NCI-H345 treated with DMSO at 0.1 percent for 48 hours (cell line): ENCODE data around the gene HOXB7.

Source experiments
- DNase-seq: peaks from one replicate; lab custom pipeline; 2025; ENCODE audit not compliant: unreplicated experiment; lab: John Stamatoyannopoulos, UW

HOXB7 gene

GRCh38 chr17:48610282-48611211, at the start of gene HOXB7:
HOXB7 (minus strand) TSS chr17:48611017; CDS start chr17:48610918, 99 bp downstream.
- peak; percentile 58 for DNase-seq

- DNase-seq: no peak
These were observed 45.1 kb upstream of the HOXB7 start for GRCh38 chr17:48655913-48656312.

GRCh38 chr17:48649741-48650140, 38.9 kb upstream of the HOXB7 start:
- no peak for DNase-seq

GRCh38 chr17:48647963-48648245, 37.1 kb upstream of the HOXB7 start:
- no peak for DNase-seq

GRCh38 chr17:48647103-48647962, 36.5 kb upstream of the HOXB7 start:
- peak; percentile 32 for DNase-seq

GRCh38 chr17:48646183-48647102, 35.6 kb upstream of the HOXB7 start:
- DNase-seq: no peak

- DNase-seq: no peak
These were observed 34.9 kb upstream of the HOXB7 start for GRCh38 chr17:48645639-48646182.

- DNase-seq: no peak
These were observed 34.2 kb upstream of the HOXB7 start for GRCh38 chr17:48644910-48645557.

- DNase-seq: no peak
These were observed 33.3 kb upstream of the HOXB7 start for GRCh38 chr17:48644159-48644558.

- no peak for DNase-seq
These were observed 32.8 kb upstream of the HOXB7 start for GRCh38 chr17:48643697-48644012.

- no peak for DNase-seq
These were observed 32.3 kb upstream of the HOXB7 start for GRCh38 chr17:48642843-48643696.

- no peak for DNase-seq
These were observed 31.4 kb upstream of the HOXB7 start for GRCh38 chr17:48642059-48642842.

GRCh38 chr17:48641541-48642058, 30.8 kb upstream of the HOXB7 start:
- DNase-seq: no peak

- DNase-seq: no peak
These were observed 30.0 kb upstream of the HOXB7 start for GRCh38 chr17:48640858-48641180.

- DNase-seq: no peak
These were observed 29.4 kb upstream of the HOXB7 start for GRCh38 chr17:48639982-48640857.

GRCh38 chr17:48639136-48639535, 28.3 kb upstream of the HOXB7 start:
- no peak for DNase-seq
